Measurements from ENCODE around the gene TMEM33. TPM values are rescaled to one million over a fixed set of nuclear protein-coding genes. Genes with fewer than 3 reads are reported as not detected.

The TMEM33 gene
- total RNA-seq, 1 experiment from 2014 or later, result 48.1 TPM

Other genes starting within 250 kb of the TMEM33 start
- not detected for gene PHOX2B, start 186.7 kb upstream of the TMEM33 start, total RNA-seq (2021; ENCODE audit: unreplicated experiment)
- 0.13 TPM for gene DCAF4L1, start 46.3 kb downstream of the TMEM33 start, total RNA-seq (2021; ENCODE audit: unreplicated experiment)
- gene SLC30A9, start 55.1 kb downstream of the TMEM33 start, total RNA-seq (2021; ENCODE audit: unreplicated experiment), result 32.4 TPM
- gene BEND4, start 217.2 kb downstream of the TMEM33 start, total RNA-seq (2021; ENCODE audit: unreplicated experiment), result 0.03 TPM

Data from Panc1 (cell line).